IPS-18a (cell line): Measurements from ENCODE around the gene CIAO3.

Source experiments
- H3K27ac ChIP-seq: one replicate; pipeline ENCODE4 v1.5.1; 2013; ENCODE audit warnings: low read length
- H3K27me3 ChIP-seq: one replicate; pipeline ENCODE4 v1.6.1; 2013; ENCODE audit warnings: mild to moderate bottlenecking, low read length; ENCODE audit not compliant: control insufficient read depth, insufficient read depth
- H3K36me3 ChIP-seq: one replicate; pipeline ENCODE4 v1.6.1; 2013; ENCODE audit warnings: low read depth, low read length; ENCODE audit not compliant: control insufficient read depth
- H3K4me1 ChIP-seq: one replicate; pipeline ENCODE4 v1.6.1; 2013; ENCODE audit warnings: low read depth, low read length; ENCODE audit not compliant: control insufficient read depth
- H3K4me3 ChIP-seq: one replicate; pipeline ENCODE4 v1.5.1; 2013; ENCODE audit warnings: low read length
- H3K9ac ChIP-seq: one replicate; pipeline ENCODE4 v1.6.1; 2013; ENCODE audit warnings: mild to moderate bottlenecking, low read length, moderate library complexity
- H3K9me3 ChIP-seq: one replicate; pipeline ENCODE4 v1.6.1; 2013; ENCODE audit warnings: low read depth, low read length; ENCODE audit not compliant: control insufficient read depth

The CIAO3 gene

DNA sequence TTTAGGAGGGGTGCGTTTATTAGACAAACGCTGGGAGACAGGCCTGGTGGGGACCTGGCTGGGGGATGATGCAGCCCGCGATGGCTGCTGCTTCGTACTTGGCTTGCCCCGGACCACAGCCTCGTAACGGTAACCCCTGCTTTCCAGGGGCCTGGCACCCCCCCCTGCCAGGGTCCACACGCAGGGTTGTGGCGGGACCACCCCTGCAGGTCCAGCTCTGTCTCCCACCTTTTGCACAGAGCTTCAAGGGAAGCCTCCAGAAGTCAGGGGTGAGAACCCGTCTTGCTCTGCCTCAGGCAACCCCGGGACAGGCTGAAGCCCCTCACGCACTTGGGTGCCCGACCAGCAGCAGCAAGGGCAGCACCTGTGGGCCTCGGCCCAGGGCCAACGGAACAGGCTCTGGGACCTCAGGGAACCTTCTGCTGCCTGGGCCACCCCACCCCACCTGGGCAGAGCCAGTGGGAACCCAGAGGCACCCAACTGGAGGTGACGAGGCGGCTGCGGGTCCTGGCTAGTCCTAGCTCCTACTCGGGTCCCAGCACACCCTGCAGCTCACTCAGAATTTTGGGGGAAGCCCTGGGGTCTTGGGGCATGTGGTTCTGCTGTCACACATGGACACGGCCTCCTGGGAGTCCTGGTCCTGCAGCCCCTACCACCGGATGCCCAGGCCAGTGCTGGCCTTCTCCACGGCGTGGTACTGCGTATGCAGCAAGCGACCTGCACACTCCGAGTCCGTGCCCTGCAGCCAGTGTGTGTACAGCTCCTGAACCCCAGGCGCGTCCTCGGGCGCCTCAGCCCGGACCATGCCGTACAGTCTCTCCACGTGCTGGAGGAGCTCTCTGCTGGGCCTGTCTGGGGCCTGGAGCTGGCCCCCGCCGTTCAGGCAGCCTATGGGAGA is 10.8 kb downstream of the CIAO3 start:
- Histone ChIP-seq H3K9me3 (no peaks in the 10 kb centered on the region), H3K27me3 (peaks cover 18% of the 10 kb centered on the region), H3K4me3 (no peak overlapping the region), H3K27ac (no peak overlapping the region), H3K9ac (no peak overlapping the region), H3K36me3 (no peaks in the 10 kb centered on the region), H3K4me1 (no peaks in the 10 kb centered on the region)

DNA sequence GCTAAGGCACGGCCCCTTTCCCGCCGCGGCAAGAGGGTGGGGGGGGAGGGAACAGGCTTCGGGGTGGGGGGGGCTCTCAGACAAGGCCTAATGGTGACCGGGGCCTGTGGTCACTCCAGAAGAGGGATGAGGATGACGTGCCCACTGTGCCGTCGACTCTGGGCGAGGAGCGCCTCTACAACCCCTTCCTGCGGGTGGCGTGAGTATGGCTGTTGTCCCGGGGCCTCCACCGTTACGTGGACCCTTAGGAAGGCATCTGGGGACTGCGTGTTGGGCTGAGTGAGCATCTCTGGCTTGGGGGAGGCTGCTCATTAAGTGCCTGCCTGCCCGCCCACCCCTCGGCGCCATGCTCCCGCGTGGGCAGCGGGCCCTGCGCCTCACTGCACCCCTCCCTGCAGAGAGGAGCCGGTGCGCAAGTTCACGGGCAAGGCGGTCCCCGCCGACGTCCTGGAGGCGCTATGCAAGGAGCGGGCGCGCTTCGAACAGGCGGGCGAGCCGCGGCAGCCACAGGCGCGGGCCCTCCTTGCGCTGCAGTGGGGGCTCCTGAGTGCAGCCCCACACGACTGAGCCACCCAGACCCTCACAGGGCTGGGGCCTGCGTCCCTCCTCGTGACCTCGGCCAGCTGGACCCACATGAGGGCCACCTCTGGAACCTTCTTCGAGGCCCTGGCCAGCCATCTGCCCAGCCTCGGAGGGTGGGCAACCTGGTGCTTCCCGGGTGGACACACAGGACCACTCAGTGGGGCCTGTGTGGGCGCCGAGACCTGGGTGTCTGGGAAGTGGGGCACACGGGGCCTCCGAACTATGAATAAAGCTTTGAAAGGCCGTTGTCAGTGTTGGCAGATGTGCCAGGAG is 11.7 kb downstream of the CIAO3 start:
- H3K4me3 ChIP-seq = peak overlapping the region; percentile 33
- H3K27me3 ChIP-seq = peaks cover 18% of the 10 kb centered on the region
- H3K9ac ChIP-seq = no peak overlapping the region
- H3K36me3 ChIP-seq = no peaks in the 10 kb centered on the region
- H3K27ac ChIP-seq = no peak overlapping the region
- H3K9me3 ChIP-seq = no peaks in the 10 kb centered on the region
- H3K4me1 ChIP-seq = no peaks in the 10 kb centered on the region

DNA sequence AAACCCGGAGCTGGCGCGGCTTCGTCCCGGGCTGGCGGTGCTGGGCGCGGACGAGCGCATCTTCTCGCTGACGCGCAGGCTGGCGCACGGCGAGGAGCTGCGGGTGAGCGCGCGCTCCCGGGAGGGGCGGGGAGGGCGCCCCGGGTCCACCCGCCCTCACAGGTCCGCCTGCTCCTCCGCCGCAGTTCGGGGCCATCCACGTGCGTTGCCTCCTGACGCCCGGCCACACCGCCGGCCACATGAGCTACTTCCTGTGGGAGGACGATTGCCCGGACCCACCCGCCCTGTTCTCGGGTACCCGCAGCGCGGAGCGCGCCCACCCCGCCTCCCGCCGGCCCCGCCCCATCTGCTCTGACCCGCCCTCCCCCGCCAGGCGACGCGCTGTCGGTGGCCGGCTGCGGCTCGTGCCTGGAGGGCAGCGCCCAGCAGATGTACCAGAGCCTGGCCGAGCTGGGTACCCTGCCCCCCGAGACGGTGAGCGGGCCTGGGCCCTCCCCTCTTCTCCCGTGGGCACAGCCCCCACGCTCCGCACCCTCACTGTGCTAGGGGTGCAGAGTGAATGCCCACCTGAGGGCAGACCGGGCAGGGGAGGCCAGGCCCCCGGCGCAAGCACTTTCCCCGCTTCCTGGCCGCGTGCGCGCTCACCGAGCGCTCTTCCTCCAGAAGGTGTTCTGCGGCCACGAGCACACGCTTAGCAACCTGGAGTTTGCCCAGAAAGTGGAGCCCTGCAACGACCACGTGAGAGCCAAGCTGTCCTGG is 12.5 kb downstream of the CIAO3 start:
- Histone ChIP-seq H3K27ac (no peak overlapping the region), H3K9ac (peak overlapping the region; percentile 32)

GRCh38 chr16:727291-727977 is 13.4 kb downstream of the CIAO3 start:
- Histone ChIP-seq H3K9ac (peak overlapping the region; percentile 36), H3K27me3 (peaks cover 18% of the 10 kb centered on the region), H3K4me3 (peak overlapping the region; percentile 73), H3K27ac (no peak overlapping the region), H3K36me3 (no peaks in the 10 kb centered on the region), H3K9me3 (no peaks in the 10 kb centered on the region), H3K4me1 (no peaks in the 10 kb centered on the region)

More for the DNA sequence above, 12.5 kb downstream of the CIAO3 start:
- no peaks in the 10 kb centered on the region for H3K4me1 ChIP-seq
- no peaks in the 10 kb centered on the region for H3K36me3 ChIP-seq
- H3K4me3 ChIP-seq = peak overlapping the region; percentile 33
- no peaks in the 10 kb centered on the region for H3K9me3 ChIP-seq
- H3K27me3 ChIP-seq = peaks cover 18% of the 10 kb centered on the region

DNA sequence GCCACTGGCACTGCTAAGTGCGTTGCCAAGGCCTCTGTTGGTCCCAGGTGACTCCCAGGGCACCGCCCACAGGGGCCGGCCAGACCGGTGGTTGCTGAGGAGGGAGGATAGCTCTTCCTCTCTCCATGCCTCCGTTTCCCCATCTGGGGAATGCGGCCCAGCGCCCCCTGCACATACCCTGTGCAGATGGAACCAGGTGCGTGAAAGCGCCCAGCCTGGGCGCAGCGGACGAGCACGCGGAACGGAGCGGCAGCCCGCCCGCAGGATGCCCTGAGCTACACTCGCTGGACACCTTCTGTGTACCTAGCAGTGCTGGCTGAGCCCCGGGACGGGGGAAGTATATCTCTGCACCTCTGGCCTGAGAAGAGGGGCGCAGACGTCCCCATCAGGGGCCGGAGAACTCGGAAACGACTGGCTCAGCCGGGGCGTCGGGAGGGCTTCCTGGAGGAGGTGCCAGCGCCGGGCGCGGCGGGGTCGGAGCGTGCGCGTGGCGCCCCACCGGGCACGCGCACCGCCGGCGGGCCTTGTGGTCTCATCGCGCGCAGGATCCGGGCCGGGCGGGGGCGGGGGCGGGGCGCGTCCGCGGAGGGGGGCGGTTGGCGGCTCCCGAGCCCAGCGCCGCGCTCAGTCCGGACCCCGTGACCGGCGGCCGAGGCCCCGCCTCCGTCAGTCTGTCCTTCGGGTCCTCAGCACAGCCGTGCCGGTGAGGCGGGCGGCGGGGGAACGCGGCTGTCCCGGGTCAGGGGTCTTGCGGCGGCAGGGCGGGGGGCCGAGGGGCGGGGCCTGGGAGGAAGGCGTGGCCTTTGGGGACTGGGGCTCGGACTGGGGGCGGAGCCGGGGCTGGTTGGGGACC is 14.1 kb downstream of the CIAO3 start, which contains the start of the genes CCDC78 and HAGHL:
CCDC78 (minus strand) TSS at position 6 of the 853 bp plus-strand sequence. CDS start 76 bp downstream, outside the sequence.
HAGHL (plus strand) TSS at position 669 of the 853 bp plus-strand sequence. CDS start 404 bp downstream, outside the sequence.
- H3K4me3 ChIP-seq = peak within 1 kb of the TSS; percentile 73
- no peak within 1 kb of the TSS for H3K27ac ChIP-seq
- peak within 1 kb of the TSS; percentile 36 for H3K9ac ChIP-seq
- no peaks in the 10 kb centered on the region for H3K9me3 ChIP-seq
- H3K4me1 ChIP-seq = no peaks in the 10 kb centered on the region
- peaks cover 18% of the 10 kb centered on the region for H3K27me3 ChIP-seq
- H3K36me3 ChIP-seq = no peaks in the 10 kb centered on the region

- no peaks in the 10 kb centered on the region for H3K4me1 ChIP-seq
- H3K27me3 ChIP-seq = peaks cover 18% of the 10 kb centered on the region
- H3K4me3 ChIP-seq = peak overlapping the region; percentile 59
- no peaks in the 10 kb centered on the region for H3K36me3 ChIP-seq
- no peak overlapping the region for H3K27ac ChIP-seq
- H3K9ac ChIP-seq = no peak overlapping the region
- H3K9me3 ChIP-seq = no peaks in the 10 kb centered on the region
These were observed 14.7 kb downstream of the CIAO3 start for GRCh38 chr16:726188-726437.

DNA sequence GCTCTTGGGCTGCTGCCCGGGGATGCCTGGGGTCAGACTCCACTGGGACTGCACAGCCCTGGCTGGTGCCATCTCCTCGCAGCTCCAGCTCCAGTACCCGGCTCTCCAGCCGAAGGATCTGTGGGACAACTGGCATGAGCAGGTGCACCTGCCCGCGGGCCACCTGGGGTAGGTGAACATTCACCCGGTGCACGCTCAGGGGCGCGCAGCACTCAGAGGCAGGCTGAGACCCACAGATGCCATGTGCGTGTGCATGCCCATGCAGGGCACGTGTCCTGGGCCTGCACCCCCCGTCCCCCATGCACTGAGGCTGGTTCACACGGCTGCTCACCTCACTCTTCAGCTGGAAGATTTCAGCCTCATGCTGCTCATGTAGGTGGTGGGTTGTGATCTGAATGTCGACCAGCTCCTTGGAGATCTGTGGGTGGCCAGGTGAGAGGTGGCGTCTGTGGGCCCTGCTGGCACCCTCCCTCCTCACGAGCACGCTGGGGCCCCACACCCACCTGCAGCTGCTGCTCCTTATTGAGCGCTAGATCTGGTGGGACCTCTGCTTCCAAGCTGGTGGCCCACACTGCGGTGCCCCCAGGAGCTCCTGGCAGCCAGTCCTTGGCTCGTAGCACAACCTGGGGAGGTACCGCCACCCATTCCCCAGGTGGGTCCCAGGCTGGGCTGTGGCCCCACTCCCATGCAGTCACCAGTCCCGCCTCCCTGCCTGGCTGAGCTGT is 15.2 kb downstream of the CIAO3 start:
- no peaks in the 10 kb centered on the region for H3K9me3 ChIP-seq
- H3K9ac ChIP-seq = no peak overlapping the region
- no peaks in the 10 kb centered on the region for H3K36me3 ChIP-seq
- H3K4me1 ChIP-seq = no peaks in the 10 kb centered on the region
- H3K27me3 ChIP-seq = peaks cover 18% of the 10 kb centered on the region
- H3K4me3 ChIP-seq = peak overlapping the region; percentile 59
- H3K27ac ChIP-seq = no peak overlapping the region

GRCh38 chr16:725041-725376 is 15.8 kb downstream of the CIAO3 start:
- Histone ChIP-seq H3K4me1 (peaks cover 3% of the 10 kb centered on the region), H3K9ac (no peak overlapping the region), H3K36me3 (no peaks in the 10 kb centered on the region), H3K4me3 (no peak overlapping the region), H3K27me3 (peaks cover 18% of the 10 kb centered on the region), H3K9me3 (no peaks in the 10 kb centered on the region), H3K27ac (no peak overlapping the region)

DNA sequence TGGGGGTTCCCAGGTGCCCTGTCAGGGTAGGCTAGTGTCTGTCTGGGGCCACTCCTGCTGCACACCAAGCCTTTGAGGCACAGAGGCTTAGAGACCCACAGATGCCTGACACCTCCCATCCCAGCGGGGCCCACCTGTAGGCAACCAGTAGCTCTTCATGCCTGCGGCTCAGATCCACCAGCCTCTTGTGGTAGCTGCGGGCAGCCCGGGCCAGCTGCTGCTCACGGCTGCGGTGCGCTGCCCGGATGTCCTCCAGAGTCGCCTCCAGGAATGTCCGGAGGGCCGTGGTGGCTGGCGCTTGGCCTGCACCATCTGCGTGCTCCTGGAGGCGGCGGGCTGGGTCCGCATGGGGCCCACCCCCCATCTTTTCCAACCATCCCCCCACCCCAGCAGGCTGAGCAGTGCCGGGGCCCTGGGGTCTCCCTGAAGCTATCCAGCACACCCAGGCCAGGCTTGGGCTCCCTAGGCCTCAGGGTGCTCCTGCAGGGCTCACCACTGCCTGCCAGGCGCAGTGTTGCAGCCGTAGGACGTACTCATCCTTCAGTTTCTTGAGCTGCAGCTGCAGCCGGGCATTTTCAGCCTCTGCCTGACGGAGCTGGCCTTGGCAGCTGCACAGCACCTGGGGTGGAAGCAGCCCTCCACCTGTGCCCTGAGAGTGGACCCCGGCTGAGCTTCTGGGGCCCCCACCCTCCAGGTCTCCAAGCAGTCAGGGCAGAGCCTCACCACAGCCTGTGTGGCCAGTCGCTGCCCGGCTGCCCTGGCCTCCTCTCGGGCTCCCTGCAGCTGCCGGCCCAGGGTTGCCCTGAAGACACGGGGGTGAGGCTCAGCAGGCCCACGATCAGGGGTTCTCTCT is 16.4 kb downstream of the CIAO3 start:
- Histone ChIP-seq H3K36me3 (no peaks in the 10 kb centered on the region), H3K4me3 (no peak overlapping the region), H3K27ac (no peak overlapping the region), H3K9ac (no peak overlapping the region), H3K4me1 (peaks cover 9% of the 10 kb centered on the region), H3K9me3 (no peaks in the 10 kb centered on the region), H3K27me3 (peaks cover 18% of the 10 kb centered on the region)
